ENCODE results near the gene SVEP1. TPM values are rescaled to one million over a fixed set of nuclear protein-coding genes. Genes with fewer than 3 reads are reported as not detected.

Gene SVEP1
- total and polyA plus RNA-seq, 5 donors, result 3.0 to 14.2 (median 8.2) TPM

GRCh38 chr9:110337727-110338126 is 241.8 kb downstream of the SVEP1 start, which contains the start of gene TXNDC8:
Gene TXNDC8, minus strand, starts transcription at chr9:110337863.
- 63% methylated on average over 1 of the region's 1 CpG for WGBS
- no peaks in the 10 kb centered on the region for H3K4me1 ChIP-seq (ENCODE audit: control insufficient read depth, insufficient read depth, low read length)
- intact Hi-C loops (cut with DNase I), result no loop called here
- no peaks in the 10 kb centered on the region for H3K9me3 ChIP-seq (ENCODE audit: control insufficient read depth, low read length)
- DNase-seq (no peak), ATAC-seq (no peak)
- no peaks in the 10 kb centered on the region for H3K27me3 ChIP-seq (ENCODE audit: control insufficient read depth, insufficient read depth)
- no peak within 1 kb of the TSS for H3K27ac ChIP-seq (ENCODE audit: low read length)
- no peak within 1 kb of the TSS for H3K4me3 ChIP-seq (ENCODE audit: low read length)

- no peak for DNase-seq
- no peaks in the 10 kb centered on the region for H3K4me1 ChIP-seq (ENCODE audit: control insufficient read depth, insufficient read depth, low read length)
- H3K27ac ChIP-seq (ENCODE audit: low read length), result no peak overlapping the region
- no peaks in the 10 kb centered on the region for H3K27me3 ChIP-seq (ENCODE audit: control insufficient read depth, insufficient read depth)
- 89% methylated on average over 1 of the region's 1 CpG for WGBS
- no peak for ATAC-seq
- no peaks in the 10 kb centered on the region for H3K9me3 ChIP-seq (ENCODE audit: control insufficient read depth, low read length)
- no peak overlapping the region for H3K4me3 ChIP-seq (ENCODE audit: low read length)
- intact Hi-C loops (cut with DNase I), result no loop called here
Measured at GRCh38 chr9:110336363-110336762, 243.2 kb downstream of the SVEP1 start.

- DNase-seq, result no peak
- no peak overlapping the region for H3K27ac ChIP-seq (ENCODE audit: low read length)
- H3K27me3 ChIP-seq (ENCODE audit: control insufficient read depth, insufficient read depth), result no peaks in the 10 kb centered on the region
- no peaks in the 10 kb centered on the region for H3K9me3 ChIP-seq (ENCODE audit: control insufficient read depth, low read length)
- intact Hi-C loops (cut with DNase I), result no loop called here
- no peak for ATAC-seq
- H3K4me3 ChIP-seq (ENCODE audit: low read length), result no peak overlapping the region
- no peaks in the 10 kb centered on the region for H3K4me1 ChIP-seq (ENCODE audit: control insufficient read depth, insufficient read depth, low read length)
Measured at GRCh38 chr9:110334871-110335270, 244.7 kb downstream of the SVEP1 start.

GRCh38 chr9:110334183-110334582 is 245.4 kb downstream of the SVEP1 start:
- Histone ChIP-seq H3K4me3 (ENCODE audit: low read length) (no peak overlapping the region), H3K9me3 (ENCODE audit: control insufficient read depth, low read length) (no peaks in the 10 kb centered on the region), H3K4me1 (ENCODE audit: control insufficient read depth, insufficient read depth, low read length) (no peaks in the 10 kb centered on the region), H3K27me3 (ENCODE audit: control insufficient read depth, insufficient read depth) (no peaks in the 10 kb centered on the region), H3K27ac (ENCODE audit: low read length) (no peak overlapping the region)
- no peak for DNase-seq
- 77% methylated on average over 4 of the region's 4 CpGs for WGBS
- no peak for ATAC-seq
- intact Hi-C loops (cut with DNase I), result no loop called here

- no peak for ATAC-seq
- H3K27me3 ChIP-seq (ENCODE audit: control insufficient read depth, insufficient read depth), result no peaks in the 10 kb centered on the region
- no peaks in the 10 kb centered on the region for H3K9me3 ChIP-seq (ENCODE audit: control insufficient read depth, low read length)
- no peak overlapping the region for H3K4me3 ChIP-seq (ENCODE audit: low read length)
- 86% methylated on average over 3 of the region's 3 CpGs for WGBS
- no peak for DNase-seq
- intact Hi-C loops (cut with DNase I), result no loop called here
- no peak overlapping the region for H3K27ac ChIP-seq (ENCODE audit: low read length)
- H3K4me1 ChIP-seq (ENCODE audit: control insufficient read depth, insufficient read depth, low read length), result no peaks in the 10 kb centered on the region
Measured at GRCh38 chr9:110332766-110333165, 246.8 kb downstream of the SVEP1 start.

- Histone ChIP-seq H3K9me3 (ENCODE audit: control insufficient read depth, low read length) (no peaks in the 10 kb centered on the region), H3K27ac (ENCODE audit: low read length) (no peak overlapping the region), H3K4me1 (ENCODE audit: control insufficient read depth, insufficient read depth, low read length) (no peaks in the 10 kb centered on the region), H3K27me3 (ENCODE audit: control insufficient read depth, insufficient read depth) (no peaks in the 10 kb centered on the region), H3K4me3 (ENCODE audit: low read length) (no peak overlapping the region)
- ATAC-seq (no peak), DNase-seq (no peak)
- intact Hi-C loops (cut with DNase I), result no loop called here
- WGBS, result 96% methylated on average over 1 of the region's 1 CpG
Measured at GRCh38 chr9:110330484-110331105, 248.9 kb downstream of the SVEP1 start.

- Histone ChIP-seq H3K4me1 (ENCODE audit: control insufficient read depth, insufficient read depth, low read length) (no peaks in the 10 kb centered on the region), H3K27ac (ENCODE audit: low read length) (no peak overlapping the region), H3K4me3 (ENCODE audit: low read length) (no peak overlapping the region), H3K9me3 (ENCODE audit: control insufficient read depth, low read length) (no peaks in the 10 kb centered on the region), H3K27me3 (ENCODE audit: control insufficient read depth, insufficient read depth) (no peaks in the 10 kb centered on the region)
- ATAC-seq (peak in 1 of 2 donors; percentile 61), DNase-seq (peak in 1 of 3 donors; percentile 48)
- 52% methylated on average over 5 of the region's 5 CpGs for WGBS
- intact Hi-C loops (cut with DNase I), result no loop called here
Measured at GRCh38 chr9:110329639-110330230, 249.8 kb downstream of the SVEP1 start.

- H3K27ac ChIP-seq (ENCODE audit: low read length), result no peak overlapping the region
- 82% methylated on average over 1 of the region's 1 CpG for WGBS
- intact Hi-C loops (cut with DNase I), result no loop called here
- no peaks in the 10 kb centered on the region for H3K9me3 ChIP-seq (ENCODE audit: control insufficient read depth, low read length)
- DNase-seq (no peak), ATAC-seq (no peak)
- no peaks in the 10 kb centered on the region for H3K27me3 ChIP-seq (ENCODE audit: control insufficient read depth, insufficient read depth)
- no peaks in the 10 kb centered on the region for H3K4me1 ChIP-seq (ENCODE audit: control insufficient read depth, insufficient read depth, low read length)
- H3K4me3 ChIP-seq (ENCODE audit: low read length), result no peak overlapping the region
Measured at GRCh38 chr9:110328763-110329162, 250.8 kb downstream of the SVEP1 start.

- ATAC-seq (no peak), DNase-seq (no peak)
- Histone ChIP-seq H3K27me3 (ENCODE audit: control insufficient read depth, insufficient read depth) (no peaks in the 10 kb centered on the region), H3K27ac (ENCODE audit: low read length) (no peak overlapping the region), H3K9me3 (ENCODE audit: control insufficient read depth, low read length) (no peaks in the 10 kb centered on the region), H3K4me3 (ENCODE audit: low read length) (no peak overlapping the region), H3K4me1 (ENCODE audit: control insufficient read depth, insufficient read depth, low read length) (no peaks in the 10 kb centered on the region)
- intact Hi-C loops (cut with DNase I), result no loop called here
- 90% methylated on average over 1 of the region's 1 CpG for WGBS
Measured at GRCh38 chr9:110327716-110328115, 251.8 kb downstream of the SVEP1 start.

- no peak for DNase-seq
- Histone ChIP-seq H3K27me3 (ENCODE audit: control insufficient read depth, insufficient read depth) (no peaks in the 10 kb centered on the region), H3K27ac (ENCODE audit: low read length) (no peak overlapping the region), H3K4me1 (ENCODE audit: control insufficient read depth, insufficient read depth, low read length) (no peaks in the 10 kb centered on the region), H3K4me3 (ENCODE audit: low read length) (no peak overlapping the region), H3K9me3 (ENCODE audit: control insufficient read depth, low read length) (no peaks in the 10 kb centered on the region)
- no peak for ATAC-seq
- intact Hi-C loops (cut with DNase I), result no loop called here
Measured at GRCh38 chr9:110323818-110324217, 255.7 kb downstream of the SVEP1 start.

GRCh38 chr9:110320651-110321445 is 258.7 kb downstream of the SVEP1 start:
- peak in 2 of 3 donors; percentile 32 to 68 for DNase-seq
- Histone ChIP-seq H3K27me3 (ENCODE audit: control insufficient read depth, insufficient read depth) (no peaks in the 10 kb centered on the region), H3K4me1 (ENCODE audit: control insufficient read depth, insufficient read depth, low read length) (no peaks in the 10 kb centered on the region), H3K9me3 (ENCODE audit: control insufficient read depth, low read length) (no peaks in the 10 kb centered on the region), H3K27ac (ENCODE audit: low read length) (no peak overlapping the region), H3K4me3 (ENCODE audit: low read length) (no peak overlapping the region)
- intact Hi-C loops (cut with DNase I), result no loop called here
- peak; percentile 73 to 81 for ATAC-seq
- WGBS, result 72% methylated on average over 3 of the region's 3 CpGs
